HG03575 (cell line): ENCODE results near the gene TCEAL1.
"Not testable (repeated sequence)": the region's sequence is repeated elsewhere in the genome, so short reads cannot be mapped to it uniquely, and the experiment has no call there.

Source experiments
- ATAC-seq: cut with Tn5 transposase; IDR thresholded peaks from one replicate; pipeline ENCODE4 v1.9.1; 2021; ENCODE audit not compliant: unreplicated experiment, insufficient number of reproducible peaks, low FRiP score; ENCODE audit errors: extremely low read depth

Gene TCEAL1

GRCh38 chrX:103628386-103629317 is at the start of gene TCEAL1:
Gene TCEAL1, plus strand, starts transcription at chrX:103628975. Its CDS starts 942 bp downstream, at chrX:103629917.
- no peak for ATAC-seq

- ATAC-seq = no peak
Observed at GRCh38 chrX:103584596-103584995, 44.2 kb upstream of the TCEAL1 start.

GRCh38 chrX:103585411-103586313 is 43.1 kb upstream of the TCEAL1 start, which contains the start of gene TCEAL4:
Gene TCEAL4, plus strand, starts transcription at chrX:103585515. Its CDS starts 1,161 bp downstream, at chrX:103586676.
- no peak for ATAC-seq

- ATAC-seq = no peak
Observed at GRCh38 chrX:103586314-103586646, 42.5 kb upstream of the TCEAL1 start.

- ATAC-seq = no peak
Observed at GRCh38 chrX:103586659-103587058, 42.1 kb upstream of the TCEAL1 start.

GRCh38 chrX:103592295-103592694 is 36.5 kb upstream of the TCEAL1 start:
- not testable (repeated sequence) for ATAC-seq

GRCh38 chrX:103595202-103595601 is 33.6 kb upstream of the TCEAL1 start:
- ATAC-seq = not testable (repeated sequence)

GRCh38 chrX:103607364-103608305 is 21.1 kb upstream of the TCEAL1 start, which contains the start of gene TCEAL3:
Gene TCEAL3, plus strand, starts transcription at chrX:103607963. Its CDS starts 1,102 bp downstream, at chrX:103609065.
- ATAC-seq = no peak

- ATAC-seq = no peak
Observed at GRCh38 chrX:103608306-103608963, 20.3 kb upstream of the TCEAL1 start.

- no peak for ATAC-seq
Observed at GRCh38 chrX:103610282-103610681, 18.5 kb upstream of the TCEAL1 start.

GRCh38 chrX:103613362-103613890 is 15.3 kb upstream of the TCEAL1 start:
- no peak for ATAC-seq

- ATAC-seq = no peak
Observed at GRCh38 chrX:103614999-103615398, 13.8 kb upstream of the TCEAL1 start.

- ATAC-seq = no peak
Observed at GRCh38 chrX:103615781-103616371, 12.9 kb upstream of the TCEAL1 start.

- ATAC-seq = no peak
Observed at GRCh38 chrX:103616676-103617186, 12.0 kb upstream of the TCEAL1 start.

GRCh38 chrX:103624111-103624510 is 4.7 kb upstream of the TCEAL1 start:
- ATAC-seq = no peak

GRCh38 chrX:103626855-103627254 is 1.9 kb upstream of the TCEAL1 start:
- no peak for ATAC-seq
